Stimulated activated CD8-positive, alpha-beta memory T cell treated with anti-CD3 and anti-CD28 coated beads, Interleukin-4, amount 100 ng/mL, for 24 hours (primary cell): ENCODE results near the gene CARS2.
"Not testable (repeated sequence)": the region's sequence is repeated elsewhere in the genome, so short reads cannot be mapped to it uniquely, and the experiment has no call there.

Experiments used
- DNase-seq: peaks from one replicate; pipeline ENCODE4 v3.0.0-alpha.2; 2020; ENCODE audit warnings: low read depth

The CARS2 gene

GRCh38 chr13:110637747-110638146 is 68.2 kb downstream of the CARS2 start:
- no peak for DNase-seq

DNA sequence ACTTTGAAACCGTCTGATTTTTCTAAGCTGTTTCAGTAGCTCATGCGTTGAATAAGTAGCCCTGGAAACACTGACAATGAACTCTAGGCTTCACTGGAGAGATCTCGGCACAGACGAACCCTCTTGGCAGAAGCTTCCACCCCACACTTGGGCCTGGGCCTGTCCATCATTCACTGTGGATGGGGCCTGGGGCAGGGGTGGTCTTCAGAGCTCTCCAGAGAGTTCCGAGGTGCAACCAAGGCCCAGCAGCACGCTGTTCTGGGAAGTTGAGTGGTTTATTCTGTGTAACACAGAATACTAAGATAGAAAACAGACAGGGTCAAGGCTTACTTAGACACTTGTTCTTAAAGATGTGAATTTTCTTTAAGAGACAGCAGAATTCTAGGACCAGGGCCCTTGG is 68.6 kb downstream of the CARS2 start:
- no peak for DNase-seq

GRCh38 chr13:110636701-110637201 is 69.2 kb downstream of the CARS2 start:
- DNase-seq: no peak

DNA sequence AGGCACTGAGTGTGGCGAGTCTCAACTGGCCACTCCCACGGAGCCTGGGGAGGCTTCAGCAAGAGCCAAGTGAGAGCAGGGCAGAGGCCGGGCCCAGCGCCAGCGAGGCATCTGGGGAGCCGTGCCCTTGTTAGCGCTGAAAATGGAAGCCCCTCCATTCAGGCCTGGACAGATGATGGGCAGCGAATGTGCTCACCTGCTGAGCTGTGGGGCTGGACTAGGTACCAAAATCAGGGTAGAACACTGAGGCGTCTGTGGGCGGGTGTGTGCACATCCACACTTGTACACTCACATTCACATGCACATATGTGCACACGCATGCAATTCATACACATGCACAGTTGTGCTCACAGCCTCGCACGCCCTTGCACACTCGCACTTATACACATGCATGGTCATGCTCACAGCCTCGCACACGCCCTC is 69.9 kb downstream of the CARS2 start:
- DNase-seq: no peak

- DNase-seq: no peak
Observed at GRCh38 chr13:110635405-110636002, 70.4 kb downstream of the CARS2 start.

DNA sequence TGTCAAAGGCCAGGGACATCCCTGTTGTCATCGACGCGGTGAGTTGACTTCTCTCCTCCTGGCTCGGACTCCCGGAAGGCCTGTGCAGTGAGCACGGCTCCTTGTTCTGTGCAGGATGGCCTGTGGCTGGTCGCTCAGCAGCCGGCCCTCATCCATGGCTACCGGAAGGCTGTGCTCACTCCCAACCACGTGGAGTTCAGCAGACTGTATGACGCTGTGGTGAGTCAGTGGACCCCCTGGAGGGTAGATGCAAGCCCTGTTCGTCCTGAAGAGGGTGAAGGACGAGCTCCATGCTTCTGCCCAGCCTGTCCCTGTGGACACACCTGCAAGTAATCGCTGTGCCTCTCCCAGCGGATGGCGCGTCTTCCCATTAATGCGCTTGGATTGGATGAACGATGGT is 71.4 kb downstream of the CARS2 start:
- DNase-seq: no peak

DNA sequence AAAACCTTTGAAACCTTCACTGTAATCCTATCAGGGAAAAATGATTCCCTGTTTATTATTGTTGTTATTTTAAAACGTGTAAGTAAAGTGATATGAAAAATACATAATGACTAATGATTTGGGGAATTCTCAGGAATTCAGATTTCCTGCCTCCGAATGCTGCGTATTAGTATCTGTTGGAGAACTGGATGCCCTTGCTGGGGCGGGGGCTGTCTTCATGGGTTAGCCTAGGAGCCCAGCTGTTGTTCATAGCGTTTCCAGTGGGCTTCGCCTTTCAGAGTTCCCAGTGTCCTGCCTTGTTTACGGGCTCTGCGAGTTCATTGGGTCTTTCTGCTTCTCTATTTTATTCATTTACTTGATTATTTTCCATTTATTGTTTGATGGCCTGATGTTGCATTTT is 72.1 kb downstream of the CARS2 start:
- DNase-seq: no peak

DNA sequence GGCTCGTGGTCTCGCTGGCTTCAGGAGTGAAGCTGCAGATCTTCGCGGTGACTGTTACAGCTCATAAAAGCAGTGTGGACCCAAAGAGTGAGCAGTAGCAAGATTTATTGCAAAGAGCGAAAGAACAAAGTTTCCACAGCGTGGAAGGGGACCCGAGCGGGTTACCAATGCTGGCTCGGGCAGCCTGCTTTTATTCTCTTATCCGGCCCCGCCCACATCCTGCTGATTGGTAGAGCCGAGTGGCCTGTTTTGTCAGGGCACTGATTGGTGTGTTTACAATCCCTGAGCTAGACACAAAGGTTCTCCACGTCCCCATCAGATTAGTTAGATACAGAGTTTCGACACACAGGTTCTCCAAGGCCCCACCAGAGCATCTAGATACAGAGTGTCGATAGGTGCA is 73.7 kb downstream of the CARS2 start:
- DNase-seq: not testable (repeated sequence)

DNA sequence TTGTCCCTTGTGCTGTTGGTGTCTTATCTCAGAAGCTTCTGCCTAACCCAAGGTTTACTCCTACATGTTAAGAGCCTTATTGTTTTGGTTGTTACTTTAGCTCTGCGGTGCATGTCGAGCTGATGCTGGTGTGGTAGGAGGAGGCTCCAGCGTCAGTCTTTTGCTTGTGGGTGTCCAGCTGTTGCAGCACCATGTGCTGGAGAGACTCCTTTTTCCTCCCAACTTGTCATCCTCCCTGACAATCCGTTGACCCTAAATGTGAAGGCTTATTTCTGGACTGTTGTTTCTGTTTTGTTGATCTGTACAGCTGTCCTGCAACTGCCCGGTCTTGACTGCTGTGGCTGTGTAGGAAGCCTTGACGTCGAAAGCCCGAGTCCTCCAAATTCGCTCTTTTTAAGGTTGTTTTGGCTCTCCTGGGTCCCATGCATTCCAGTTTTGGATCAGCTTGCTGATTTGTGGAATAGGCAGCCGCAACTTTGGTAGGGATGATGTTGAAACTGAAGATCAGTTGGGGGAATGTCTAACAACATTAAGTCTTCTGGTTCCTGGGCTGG is 75.3 kb downstream of the CARS2 start:
- DNase-seq: no peak

- no peak for DNase-seq
Observed at GRCh38 chr13:110629735-110630134, 76.2 kb downstream of the CARS2 start.

- DNase-seq: no peak
Observed at GRCh38 chr13:110628952-110629701, 76.8 kb downstream of the CARS2 start.

DNA sequence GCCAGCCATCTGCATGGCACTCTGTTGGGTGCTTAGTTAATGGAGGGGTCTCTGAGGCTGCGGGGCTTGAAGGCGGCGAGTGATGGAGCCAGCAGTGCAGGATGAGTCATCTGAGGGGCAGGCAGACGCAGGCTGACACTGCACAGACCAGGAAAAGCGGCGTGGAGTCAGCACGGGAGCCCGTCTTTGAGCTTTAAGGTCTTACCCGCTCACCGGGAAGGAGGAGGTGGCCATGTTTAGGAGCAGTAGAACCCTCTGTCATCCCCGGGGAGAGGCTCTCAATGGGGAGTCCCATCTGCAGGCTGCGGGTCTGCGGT is 77.5 kb downstream of the CARS2 start:
- DNase-seq: no peak

DNA sequence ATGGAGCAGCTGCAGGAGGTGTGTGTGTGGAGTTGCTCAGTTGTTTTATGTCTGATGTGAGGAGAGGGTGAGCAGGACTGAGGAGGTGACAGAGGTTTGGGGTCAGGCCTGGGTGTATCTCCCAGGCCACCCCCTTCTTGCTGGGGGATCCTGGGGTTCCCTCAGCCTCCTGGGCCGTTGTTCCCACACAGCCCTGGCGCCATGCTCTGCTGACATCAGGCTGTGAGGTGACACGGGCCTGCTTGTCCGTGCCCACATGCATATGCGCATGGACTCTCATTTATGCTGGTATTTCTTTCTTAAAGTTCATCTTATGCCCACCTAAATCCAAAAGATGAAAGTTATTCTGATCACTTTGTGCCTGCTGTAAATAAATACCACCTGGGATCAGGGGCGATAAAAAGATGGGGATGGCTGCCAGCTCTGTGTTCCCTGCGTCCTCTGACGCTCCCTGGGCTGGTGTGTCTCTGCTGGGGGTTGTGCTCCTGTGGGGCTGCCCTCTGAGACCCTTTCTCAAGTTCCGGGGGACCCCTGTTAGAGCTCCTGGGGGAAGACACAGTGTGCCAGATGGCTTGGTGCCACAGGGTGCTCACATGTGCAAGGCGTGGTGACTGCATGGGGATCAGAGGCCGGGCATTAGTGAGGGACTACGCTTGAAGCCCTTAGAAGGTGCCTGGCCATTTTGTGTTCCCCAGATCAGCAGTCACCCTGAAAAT is 78.0 kb downstream of the CARS2 start:
- DNase-seq: no peak

- no peak for DNase-seq
Observed at GRCh38 chr13:110627351-110627750, 78.6 kb downstream of the CARS2 start.

- DNase-seq: no peak
Observed at GRCh38 chr13:110626521-110626920, 79.4 kb downstream of the CARS2 start.

DNA sequence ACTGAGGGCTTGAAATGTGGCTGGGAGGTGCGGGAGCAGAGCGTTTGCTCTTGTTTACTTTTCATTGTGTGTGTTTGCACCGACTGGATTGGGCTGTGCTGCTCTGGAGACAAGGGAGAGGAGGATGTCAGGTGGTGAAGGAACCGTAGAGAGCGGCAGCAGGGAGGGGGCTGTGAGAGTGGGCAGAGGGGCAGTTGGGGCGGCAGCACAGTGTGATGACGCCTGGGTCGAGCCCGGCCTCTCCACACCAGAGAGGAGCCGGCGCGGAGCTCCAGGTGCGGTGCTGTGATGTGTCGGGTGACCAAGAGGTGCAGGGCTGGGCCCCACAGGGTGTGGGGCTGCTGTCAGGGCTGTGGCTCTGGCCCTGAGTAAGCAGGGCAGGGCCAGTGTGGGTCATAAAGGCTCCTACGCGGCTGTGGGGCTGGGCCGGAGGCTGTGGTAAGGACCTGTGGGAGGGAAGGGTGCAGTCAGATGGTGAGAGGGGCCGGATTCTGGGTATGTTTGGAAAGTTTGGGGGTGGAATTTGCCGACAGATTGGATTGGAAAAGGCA is 80.1 kb downstream of the CARS2 start:
- no peak for DNase-seq

GRCh38 chr13:110624766-110625756 is 80.9 kb downstream of the CARS2 start:
- DNase-seq: no peak

- no peak for DNase-seq
Observed at GRCh38 chr13:110620596-110620995, 85.3 kb downstream of the CARS2 start.

DNA sequence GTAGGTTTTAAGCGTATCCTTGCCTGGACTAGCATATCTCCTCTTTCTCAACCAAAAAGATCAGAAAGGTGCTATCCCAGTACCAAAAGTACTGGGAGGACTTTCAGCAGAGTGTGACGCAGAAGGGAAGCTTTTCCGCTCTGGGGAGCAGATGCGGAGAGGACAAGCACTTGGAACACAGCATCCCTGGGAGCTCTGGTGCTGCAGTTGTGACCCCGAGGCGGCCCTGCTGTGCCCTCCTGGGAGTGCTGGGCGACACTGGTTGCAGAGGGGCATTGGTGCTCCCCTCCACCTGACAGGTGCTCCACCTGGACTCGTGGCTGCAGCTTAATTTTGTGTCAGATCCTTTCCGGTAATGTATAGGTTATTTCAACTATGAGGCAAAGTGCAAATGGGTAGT is 87.1 kb downstream of the CARS2 start:
- DNase-seq: no peak

DNA sequence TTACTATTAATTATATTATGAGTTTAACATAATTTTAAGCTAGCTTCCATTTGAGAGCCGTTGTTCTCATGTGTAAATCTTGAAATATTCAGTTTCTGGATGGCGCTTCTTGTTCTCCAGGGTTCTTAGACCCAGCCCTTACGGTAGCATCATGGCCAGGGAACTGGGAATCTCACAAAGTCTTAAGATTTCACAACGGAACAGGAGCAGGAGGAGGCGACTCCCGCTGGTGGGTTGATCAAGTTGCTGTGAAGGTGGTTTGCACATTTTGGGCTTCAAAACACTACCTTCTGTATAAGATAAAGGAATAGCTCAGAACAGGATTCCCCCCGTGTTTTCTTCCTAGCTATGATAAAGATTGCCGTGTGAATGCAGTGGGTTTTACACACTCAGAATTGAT is 87.7 kb downstream of the CARS2 start:
- DNase-seq: no peak

- no peak for DNase-seq
Observed at GRCh38 chr13:110617321-110618072, 88.4 kb downstream of the CARS2 start.
